ENCODE data around the gene FES. TPM values are rescaled to one million over a fixed set of nuclear protein-coding genes. Genes with fewer than 3 reads are reported as not detected.
A peak's percentile ranks its signal among the peaks of the same experiment; 100 is the strongest.

Gene FES
- polyA plus RNA-seq, 3 donors: 140 to 260 (median 157) TPM

DNA sequence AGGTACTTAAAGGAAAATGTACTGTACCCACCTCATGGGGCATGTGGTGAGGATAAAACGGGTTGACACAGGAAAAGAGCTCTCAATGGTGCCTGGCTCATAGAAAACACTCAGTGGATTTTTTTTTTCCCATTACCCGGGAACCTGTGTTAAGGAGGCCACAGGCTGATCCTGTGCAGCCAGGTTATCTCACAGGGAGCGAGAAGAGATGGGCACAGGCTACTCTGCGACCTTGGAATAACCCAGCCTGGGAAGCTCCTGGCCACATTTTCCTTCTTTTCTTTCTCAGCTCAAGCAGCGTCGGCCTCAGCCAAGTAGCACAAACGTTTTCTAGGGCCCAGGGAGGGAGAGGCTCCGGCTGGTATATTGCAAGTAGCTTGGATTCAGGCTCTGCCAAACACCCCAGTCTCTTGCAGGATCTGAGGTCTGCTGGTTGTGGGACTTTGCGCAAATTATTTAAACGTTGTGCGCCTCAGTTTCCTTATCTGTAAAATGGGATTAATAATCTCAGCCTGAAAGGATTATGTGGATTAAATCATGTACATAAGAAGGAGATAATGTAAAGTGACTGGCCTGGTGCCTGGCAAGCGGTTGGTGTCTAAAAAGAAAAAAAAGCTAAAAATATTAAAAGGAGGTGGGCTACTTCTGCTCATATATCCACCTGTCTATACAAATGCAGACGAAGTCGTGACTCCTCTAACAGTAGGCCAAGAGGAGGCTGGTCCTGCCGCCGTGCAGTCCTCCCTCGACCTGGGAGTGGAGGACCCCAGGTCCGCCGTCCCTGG, 13.8 kb upstream of the FES start:
- 33% methylated on average over 13 of the region's 19 CpGs for WGBS (ENCODE audit: insufficient coverage)
- Histone ChIP-seq H3K4me3 (replicated peaks in 1 of 3; ENCODE audit: low read depth in 2 of 3, low read length in 3 of 3) (peak overlapping the region; percentile 65 to 86 (median 72)), H4K20me1 (ENCODE audit: insufficient read depth, low read length) (peaks cover 36% of the 10 kb centered on the region), H3K4me1 (ENCODE audit: control insufficient read depth in 1 of 2, insufficient read depth in 2 of 2, low read length in 2 of 2) (peaks cover 56 to 81% of the 10 kb centered on the region in 2 donors), H3K27me3 (ENCODE audit: control insufficient read depth in 2 of 2, insufficient read depth in 2 of 2, low read length in 2 of 2) (no peaks in the 10 kb centered on the region), H3K36me3 (replicated peaks in 1 of 2; ENCODE audit: control insufficient read depth in 1 of 2, insufficient read depth in 2 of 2, low read length in 2 of 2) (peaks cover 2 to 4% of the 10 kb centered on the region in 2 donors), H3K4me2 (replicated peaks; ENCODE audit: extremely low read depth, low read length, poor library complexity, severe bottlenecking) (peak overlapping the region; percentile 96), H3K9me3 (replicated peaks in 1 of 2; ENCODE audit: control insufficient read depth in 1 of 2, insufficient read depth in 1 of 2, low read length in 2 of 2) (no peaks in the 10 kb centered on the region), H2AFZ (ENCODE audit: insufficient read depth, low read depth, low read length, poor library complexity, severe bottlenecking) (peak overlapping the region; percentile 72), H3K27ac (ENCODE audit: low read depth in 1 of 2, low read length in 2 of 2) (peak overlapping the region; percentile 71 to 91), H3K79me2 (ENCODE audit: insufficient read depth, low read length) (peaks cover 51% of the 10 kb centered on the region), H3K9ac (ENCODE audit: insufficient read depth, low read length, poor library complexity, severe bottlenecking) (peak overlapping the region; percentile 92)
- TF ChIP-seq, protein P1, sequence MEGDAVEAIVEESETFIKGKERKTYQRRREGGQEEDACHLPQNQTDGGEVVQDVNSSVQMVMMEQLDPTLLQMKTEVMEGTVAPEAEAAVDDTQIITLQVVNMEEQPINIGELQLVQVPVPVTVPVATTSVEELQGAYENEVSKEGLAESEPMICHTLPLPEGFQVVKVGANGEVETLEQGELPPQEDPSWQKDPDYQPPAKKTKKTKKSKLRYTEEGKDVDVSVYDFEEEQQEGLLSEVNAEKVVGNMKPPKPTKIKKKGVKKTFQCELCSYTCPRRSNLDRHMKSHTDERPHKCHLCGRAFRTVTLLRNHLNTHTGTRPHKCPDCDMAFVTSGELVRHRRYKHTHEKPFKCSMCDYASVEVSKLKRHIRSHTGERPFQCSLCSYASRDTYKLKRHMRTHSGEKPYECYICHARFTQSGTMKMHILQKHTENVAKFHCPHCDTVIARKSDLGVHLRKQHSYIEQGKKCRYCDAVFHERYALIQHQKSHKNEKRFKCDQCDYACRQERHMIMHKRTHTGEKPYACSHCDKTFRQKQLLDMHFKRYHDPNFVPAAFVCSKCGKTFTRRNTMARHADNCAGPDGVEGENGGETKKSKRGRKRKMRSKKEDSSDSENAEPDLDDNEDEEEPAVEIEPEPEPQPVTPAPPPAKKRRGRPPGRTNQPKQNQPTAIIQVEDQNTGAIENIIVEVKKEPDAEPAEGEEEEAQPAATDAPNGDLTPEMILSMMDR (IDR thresholded peaks at IDR 0.05): no peak
- peak in 1 of 3 donors; percentile 11 for DNase-seq
- peak overlapping the region; percentile 87 to 93 for H3K4me3 Mint-ChIP-seq
- H3K27ac Mint-ChIP-seq: peak overlapping the region; percentile 91 to 96 (median 92)
- H3K27me3 Mint-ChIP-seq (ENCODE audit: low read depth in 3 of 3): peaks cover 0 to 2% (median 2%) of the 10 kb centered on the region in 3 donors
- no peaks in the 10 kb centered on the region for H3K9me3 Mint-ChIP-seq
- intact Hi-C loops (cut with micrococcal nuclease): loop anchor here (5.0 to 10.0 kb wide), 3 partner anchors 33 to 108 kb away; no protein-coding TSS in a partner anchor
- H3K4me1 Mint-ChIP-seq: peaks cover 71% of the 10 kb centered on the region
- H3K36me3 Mint-ChIP-seq: peaks cover 12 to 18% of the 10 kb centered on the region in 2 donors

DNA sequence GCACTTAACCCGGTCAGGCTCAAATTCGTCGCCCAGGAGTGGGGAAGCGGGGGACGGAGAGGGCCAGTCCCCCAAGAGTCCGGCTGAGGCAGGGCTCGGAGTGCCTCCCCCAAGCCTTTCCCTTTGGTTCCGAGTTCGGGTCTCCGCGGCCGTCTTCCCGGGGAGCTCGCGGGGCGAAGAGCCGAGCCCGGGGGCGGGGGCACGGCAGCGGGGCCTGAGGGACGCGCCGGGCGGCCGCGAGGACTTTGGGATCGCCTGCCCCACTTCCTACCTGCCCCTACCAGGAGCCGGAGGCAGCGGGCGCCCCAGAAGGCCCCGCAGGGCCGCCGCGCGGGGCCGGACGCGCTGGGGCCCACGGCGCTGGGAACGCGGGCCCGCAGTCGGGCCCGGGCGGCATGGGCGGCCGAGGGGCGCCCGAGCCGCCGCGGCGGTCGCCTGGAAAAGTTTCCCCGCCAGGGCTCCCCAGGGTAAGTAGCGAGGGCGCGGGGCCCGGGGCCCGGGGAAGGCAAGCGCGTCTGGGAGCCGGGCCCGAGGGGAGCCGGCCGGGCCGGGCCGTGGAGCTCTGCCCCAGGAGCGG, 13.1 kb upstream of the FES start:
- peaks cover 58% of the 10 kb centered on the region for H3K79me2 ChIP-seq (ENCODE audit: insufficient read depth, low read length)

More for the DNA sequence above, 13.1 kb upstream of the FES start:
- Histone ChIP-seq H3K4me1 (ENCODE audit: control insufficient read depth in 1 of 2, insufficient read depth in 2 of 2, low read length in 2 of 2) (peaks cover 55 to 74% of the 10 kb centered on the region in 2 donors), H3K4me2 (replicated peaks; ENCODE audit: extremely low read depth, low read length, poor library complexity, severe bottlenecking) (peak overlapping the region; percentile 96), H4K20me1 (ENCODE audit: insufficient read depth, low read length) (peaks cover 43% of the 10 kb centered on the region), H3K9ac (ENCODE audit: insufficient read depth, low read length, poor library complexity, severe bottlenecking) (peak overlapping the region; percentile 92), H2AFZ (ENCODE audit: insufficient read depth, low read depth, low read length, poor library complexity, severe bottlenecking) (peak overlapping the region; percentile 72), H3K27ac (ENCODE audit: low read depth in 1 of 2, low read length in 2 of 2) (peak overlapping the region; percentile 71 to 91), H3K9me3 (replicated peaks in 1 of 2; ENCODE audit: control insufficient read depth in 1 of 2, insufficient read depth in 1 of 2, low read length in 2 of 2) (no peaks in the 10 kb centered on the region), H3K36me3 (replicated peaks in 1 of 2; ENCODE audit: control insufficient read depth in 1 of 2, insufficient read depth in 2 of 2, low read length in 2 of 2) (peaks cover 9 to 11% of the 10 kb centered on the region in 2 donors), H3K4me3 (replicated peaks in 1 of 3; ENCODE audit: low read depth in 2 of 3, low read length in 3 of 3) (peak overlapping the region; percentile 65 to 86 (median 72)), H3K27me3 (ENCODE audit: control insufficient read depth in 2 of 2, insufficient read depth in 2 of 2, low read length in 2 of 2) (no peaks in the 10 kb centered on the region)
- intact Hi-C loops (cut with micrococcal nuclease): loop anchor here (5.0 to 10.0 kb wide), 3 partner anchors 34 to 109 kb away; no protein-coding TSS in a partner anchor
- Mint-ChIP-seq H3K4me3 (peak overlapping the region; percentile 87 to 93), H3K9me3 (no peaks in the 10 kb centered on the region), H3K4me1 (peaks cover 67% of the 10 kb centered on the region), H3K27me3 (ENCODE audit: low read depth in 3 of 3) (peaks cover 0 to 2% (median 2%) of the 10 kb centered on the region in 3 donors), H3K27ac (peak overlapping the region; percentile 91 to 96 (median 92)), H3K36me3 (peaks cover 18 to 22% of the 10 kb centered on the region in 2 donors)
- DNase-seq: no peak
- WGBS (ENCODE audit: insufficient coverage): under 1% methylated on average over 52 of the region's 71 CpGs
- TF ChIP-seq, protein P1 (IDR thresholded peaks at IDR 0.05): no peak
